NT2/D1 (cell line): Measurements from ENCODE around the gene ALDH7A1.

ENCODE experiments used
- SUZ12 ChIP-seq: IDR thresholded peaks from 2 replicates; pipeline ENCODE4 v1.6.1; 2011; ENCODE audit not compliant: insufficient read length, insufficient read depth; ENCODE audit errors: extremely low read depth
- YY1 ChIP-seq: IDR thresholded peaks from 2 replicates; pipeline ENCODE4 v1.6.1; 2011; ENCODE audit not compliant: insufficient read length, insufficient read depth
- ZNF274 ChIP-seq: IDR thresholded peaks from 2 replicates; pipeline ENCODE4 v1.6.1; 2011; ENCODE audit warnings: mild to moderate bottlenecking, low read depth, low read length

GRCh38 chr5:126538579-126538978, 56.4 kb downstream of the ALDH7A1 start:
- TF ChIP-seq ZNF274 (no peak), SUZ12 (no peak), YY1 (no peak)
